GM12875 (cell line): Measurements from ENCODE around the gene CEP20.

Source experiments
- H3K4me3 ChIP-seq: one replicate; pipeline ENCODE4 v1.5.1; 2011; ENCODE audit warnings: low read depth, low read length, control low read depth
- TF ChIP-seq, protein P1 (sequence below): IDR thresholded peaks from 2 replicates; pipeline ENCODE4 v1.5.1; 2011; ENCODE audit warnings: low read depth, mild to moderate bottlenecking, control low read depth, inconsistent platforms, low read length, moderate library complexity, borderline replicate concordance; ENCODE audit not compliant: insufficient read depth

CEP20 gene

GRCh38 chr16:15897834-15898254 is 9.4 kb upstream of the CEP20 start:
- H3K4me3 ChIP-seq: no peak overlapping the region
- TF ChIP-seq, protein P1, sequence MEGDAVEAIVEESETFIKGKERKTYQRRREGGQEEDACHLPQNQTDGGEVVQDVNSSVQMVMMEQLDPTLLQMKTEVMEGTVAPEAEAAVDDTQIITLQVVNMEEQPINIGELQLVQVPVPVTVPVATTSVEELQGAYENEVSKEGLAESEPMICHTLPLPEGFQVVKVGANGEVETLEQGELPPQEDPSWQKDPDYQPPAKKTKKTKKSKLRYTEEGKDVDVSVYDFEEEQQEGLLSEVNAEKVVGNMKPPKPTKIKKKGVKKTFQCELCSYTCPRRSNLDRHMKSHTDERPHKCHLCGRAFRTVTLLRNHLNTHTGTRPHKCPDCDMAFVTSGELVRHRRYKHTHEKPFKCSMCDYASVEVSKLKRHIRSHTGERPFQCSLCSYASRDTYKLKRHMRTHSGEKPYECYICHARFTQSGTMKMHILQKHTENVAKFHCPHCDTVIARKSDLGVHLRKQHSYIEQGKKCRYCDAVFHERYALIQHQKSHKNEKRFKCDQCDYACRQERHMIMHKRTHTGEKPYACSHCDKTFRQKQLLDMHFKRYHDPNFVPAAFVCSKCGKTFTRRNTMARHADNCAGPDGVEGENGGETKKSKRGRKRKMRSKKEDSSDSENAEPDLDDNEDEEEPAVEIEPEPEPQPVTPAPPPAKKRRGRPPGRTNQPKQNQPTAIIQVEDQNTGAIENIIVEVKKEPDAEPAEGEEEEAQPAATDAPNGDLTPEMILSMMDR: no peak

DNA sequence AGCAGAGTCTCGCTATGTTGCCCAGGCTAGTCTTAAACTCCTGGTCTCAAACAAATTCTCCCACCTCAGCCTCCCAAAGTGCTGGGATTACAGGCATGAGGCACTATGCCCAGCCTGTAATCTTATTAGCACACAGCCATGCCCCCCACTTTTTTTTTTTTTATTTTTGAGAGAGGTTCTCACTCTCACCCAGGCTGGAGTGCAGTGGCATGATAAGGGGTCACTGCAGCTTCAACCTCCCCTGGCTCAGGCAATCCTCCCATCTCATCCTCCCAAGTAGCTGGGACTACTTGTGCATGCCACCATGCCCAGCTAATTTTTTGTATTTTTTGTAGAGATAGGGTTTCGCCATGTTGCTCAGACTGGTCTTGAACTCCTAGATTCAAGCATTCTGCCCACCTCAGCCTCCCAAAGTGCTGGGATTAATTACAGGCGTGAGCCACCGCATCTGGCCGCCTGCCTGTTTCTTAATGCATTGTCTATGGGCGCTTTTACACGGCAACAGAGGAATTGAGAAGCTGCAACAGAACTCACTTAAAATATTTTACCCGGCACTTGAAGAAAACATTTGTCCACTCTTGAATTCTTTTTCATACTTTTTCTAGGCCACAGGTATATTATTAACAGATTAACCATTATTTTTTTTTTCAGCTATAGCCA is 8.8 kb upstream of the CEP20 start:
- TF ChIP-seq, protein P1: no peak
- no peak overlapping the region for H3K4me3 ChIP-seq

DNA sequence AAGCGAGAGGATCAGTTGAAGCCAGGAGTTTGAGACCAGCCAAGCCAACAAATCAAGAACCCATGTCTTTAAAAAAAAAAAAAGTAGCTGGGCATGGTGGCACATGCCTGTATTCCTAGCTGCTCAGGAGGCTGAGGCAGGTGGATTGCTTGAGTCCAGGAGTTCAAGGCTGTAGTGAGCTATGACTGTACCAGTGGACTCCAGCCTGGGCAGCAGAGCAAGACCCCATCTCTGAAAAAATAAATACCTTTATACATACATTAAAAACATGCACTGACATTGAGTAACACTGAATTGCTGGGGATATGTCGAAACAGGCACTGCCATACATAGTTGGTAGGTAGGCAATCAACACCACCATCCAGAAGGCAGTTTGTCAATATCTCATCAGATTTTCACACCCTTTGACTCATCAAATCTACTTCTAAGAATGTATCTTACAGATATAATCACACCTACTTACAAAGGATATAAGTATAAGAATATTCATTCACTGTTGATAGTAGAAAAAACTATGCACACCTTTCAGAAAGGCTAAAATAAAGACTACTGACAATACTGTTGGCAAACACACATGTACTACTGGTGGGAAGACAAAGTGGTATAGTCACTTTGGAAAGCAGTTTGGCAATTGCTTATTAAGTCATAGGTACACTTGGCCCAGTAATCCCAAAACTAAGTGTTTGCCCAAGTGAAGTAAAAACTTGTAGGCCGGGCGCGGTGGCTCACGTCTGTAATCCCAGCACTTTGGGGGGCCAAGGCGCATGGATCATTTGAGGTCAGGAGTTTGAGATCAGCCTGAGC is 6.4 kb upstream of the CEP20 start:
- TF ChIP-seq, protein P1: no peak
- no peak overlapping the region for H3K4me3 ChIP-seq

DNA sequence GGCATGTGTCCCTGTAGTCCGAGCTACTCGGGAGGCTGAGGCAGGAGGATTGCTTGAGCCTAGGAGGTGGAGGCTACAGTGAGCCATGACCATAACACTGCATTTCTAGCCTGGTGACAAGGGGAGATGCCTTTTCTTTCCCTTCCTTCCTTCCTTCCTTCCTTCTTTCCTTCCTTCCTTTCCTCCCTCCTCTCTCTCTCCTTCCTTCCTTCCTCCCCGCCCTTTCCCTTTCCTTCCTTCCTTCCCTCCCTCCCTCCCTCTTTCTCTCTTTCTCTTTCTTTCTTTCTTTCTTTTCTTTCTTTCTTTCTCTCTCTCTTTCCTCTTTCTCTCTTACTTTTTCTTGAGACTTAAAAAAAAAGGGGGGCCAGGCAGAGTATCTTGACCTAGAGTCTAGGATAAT is 3.1 kb upstream of the CEP20 start:
- TF ChIP-seq, protein P1: no peak

GRCh38 chr16:15887283-15887682 is 1.1 kb downstream of the CEP20 start:
- TF ChIP-seq, protein P1: no peak
- H3K4me3 ChIP-seq: no peak overlapping the region

More for the DNA sequence above, 3.1 kb upstream of the CEP20 start:
- H3K4me3 ChIP-seq: no peak overlapping the region

DNA sequence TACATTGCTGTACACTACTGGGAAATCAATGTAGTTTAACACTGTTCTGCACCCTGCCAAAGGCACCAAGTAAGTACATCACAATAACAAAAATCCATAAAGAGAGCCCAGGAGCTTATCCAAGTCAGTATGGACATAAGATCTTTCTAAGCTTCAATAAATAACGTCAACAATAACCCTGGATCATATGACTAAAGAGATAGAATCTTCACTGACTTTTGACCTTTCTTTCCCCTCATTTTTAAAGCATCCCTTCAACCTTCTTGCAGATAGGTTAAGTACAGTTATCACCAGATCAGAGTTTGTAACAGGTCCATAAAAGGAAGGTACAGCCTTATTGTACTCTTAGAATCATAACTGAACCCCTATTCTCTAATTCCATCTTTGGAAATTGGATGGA is 2.3 kb downstream of the CEP20 start:
- H3K4me3 ChIP-seq: no peak overlapping the region
- TF ChIP-seq, protein P1: no peak
